HG03025 (cell line): ENCODE data around the gene SPOCK1.
"Not testable (repeated sequence)": the region's sequence is repeated elsewhere in the genome, so short reads cannot be mapped to it uniquely, and the experiment has no call there.

ENCODE experiments used
- ATAC-seq: cut with Tn5 transposase; IDR thresholded peaks from one replicate; pipeline ENCODE4 v1.9.1; 2021; ENCODE audit warnings: mild to moderate bottlenecking, moderate library complexity; ENCODE audit not compliant: unreplicated experiment, low FRiP score

The SPOCK1 gene

DNA sequence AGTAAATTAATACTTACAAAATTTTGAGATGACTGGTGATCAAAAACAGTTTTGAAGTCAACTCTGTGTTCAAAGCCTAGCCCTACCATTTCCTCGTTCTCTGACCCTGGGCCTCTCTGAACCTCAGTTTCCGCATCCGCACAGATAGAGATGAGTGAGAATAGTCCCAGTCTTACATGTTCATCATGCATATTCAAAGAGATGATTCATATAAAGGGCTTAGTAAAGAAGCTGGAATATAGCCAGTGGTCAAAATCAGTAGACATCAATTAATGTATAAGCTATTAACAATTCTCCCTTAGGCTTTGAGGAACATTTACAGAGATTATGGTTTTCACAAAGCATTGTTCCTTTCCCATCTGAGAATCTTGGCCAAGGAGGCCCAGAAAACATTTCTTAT, 250.6 kb downstream of the SPOCK1 start:
- ATAC-seq, result no peak

DNA sequence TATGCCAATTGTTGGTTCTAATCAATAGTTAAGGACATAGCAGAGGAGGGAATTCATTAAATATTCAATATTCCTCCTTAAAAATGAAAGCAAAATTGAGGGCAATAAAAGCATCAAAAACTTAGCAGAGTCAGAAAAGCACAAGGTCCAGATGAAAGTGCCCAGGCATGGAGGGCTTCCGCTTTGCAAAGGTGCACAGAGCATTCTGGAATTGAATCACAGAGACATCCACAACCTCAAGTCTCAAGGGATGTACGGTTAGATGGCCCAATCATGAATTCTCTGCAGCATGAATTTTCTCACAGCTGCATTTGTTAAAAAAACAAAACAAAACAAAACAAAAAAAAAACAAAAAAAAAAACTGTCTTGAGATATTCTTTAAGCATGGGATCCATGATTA, 253.7 kb downstream of the SPOCK1 start:
- ATAC-seq, result no peak

DNA sequence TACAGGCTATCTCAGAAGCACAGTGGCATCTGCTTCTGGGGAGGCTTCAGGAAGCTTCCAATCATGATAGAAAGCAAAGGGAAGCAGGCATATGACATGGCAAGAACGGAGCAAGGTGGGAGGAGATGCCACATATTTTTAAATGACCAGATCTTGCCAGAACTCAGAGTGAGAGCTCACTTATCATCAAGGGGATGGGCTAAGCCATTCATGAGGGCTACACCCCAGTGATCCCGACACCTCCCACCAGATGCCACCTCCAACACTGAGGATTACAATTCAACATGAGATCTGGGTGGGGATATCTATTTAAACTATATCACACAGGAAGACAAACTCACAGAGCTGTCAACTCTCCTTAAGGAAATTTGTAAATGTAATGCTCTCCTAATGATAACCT, 258.8 kb downstream of the SPOCK1 start:
- no peak for ATAC-seq

DNA sequence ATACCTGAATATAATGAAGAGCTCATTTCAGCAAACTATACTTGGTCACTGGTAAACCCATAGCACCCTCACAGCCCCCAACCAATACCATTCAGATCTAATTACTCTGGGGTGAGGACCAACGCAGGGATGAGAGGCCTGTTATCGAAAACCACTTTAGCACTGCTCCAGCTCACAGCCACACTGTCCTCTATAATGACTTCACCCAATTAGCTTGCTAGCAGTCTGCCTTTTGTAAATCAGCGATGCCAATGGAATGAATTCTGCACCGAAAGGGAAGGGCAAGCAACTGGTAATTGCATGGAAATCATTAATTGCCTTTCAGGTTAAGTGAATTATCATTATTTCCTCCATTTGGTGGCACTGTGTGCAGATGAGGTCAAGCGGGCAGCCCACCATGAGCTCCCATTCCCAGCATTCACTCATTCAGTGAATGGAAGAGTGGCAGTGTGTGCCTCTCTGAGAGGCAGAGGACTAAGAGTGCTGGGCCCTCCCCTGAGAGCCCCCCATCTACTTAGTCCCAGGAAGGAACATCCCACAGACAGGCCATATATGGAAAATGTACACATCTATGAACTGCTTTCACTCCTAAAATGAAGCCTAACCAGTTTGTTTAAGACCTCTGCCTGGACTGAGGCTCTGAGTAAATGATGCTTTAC, 262.1 kb downstream of the SPOCK1 start:
- no peak for ATAC-seq

DNA sequence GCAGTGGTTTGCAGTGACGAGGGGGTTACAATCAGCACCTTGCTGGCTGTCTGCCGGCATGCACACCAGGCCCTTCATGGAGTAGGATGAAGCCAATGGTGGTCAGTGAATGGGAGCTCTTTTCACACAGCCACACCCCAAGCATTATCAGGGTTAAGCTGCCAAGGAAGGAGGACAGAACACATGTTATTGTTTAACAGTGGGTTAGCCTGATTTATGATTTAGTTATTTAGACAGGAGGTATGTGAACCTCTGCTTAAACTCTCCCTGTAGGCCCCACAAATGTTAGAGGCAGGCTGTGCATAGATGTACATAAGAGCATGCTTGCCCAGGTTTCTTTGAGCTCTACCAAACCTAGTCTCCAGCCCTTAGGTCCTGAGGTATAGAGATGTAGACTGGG, 262.9 kb downstream of the SPOCK1 start:
- ATAC-seq, result no peak

DNA sequence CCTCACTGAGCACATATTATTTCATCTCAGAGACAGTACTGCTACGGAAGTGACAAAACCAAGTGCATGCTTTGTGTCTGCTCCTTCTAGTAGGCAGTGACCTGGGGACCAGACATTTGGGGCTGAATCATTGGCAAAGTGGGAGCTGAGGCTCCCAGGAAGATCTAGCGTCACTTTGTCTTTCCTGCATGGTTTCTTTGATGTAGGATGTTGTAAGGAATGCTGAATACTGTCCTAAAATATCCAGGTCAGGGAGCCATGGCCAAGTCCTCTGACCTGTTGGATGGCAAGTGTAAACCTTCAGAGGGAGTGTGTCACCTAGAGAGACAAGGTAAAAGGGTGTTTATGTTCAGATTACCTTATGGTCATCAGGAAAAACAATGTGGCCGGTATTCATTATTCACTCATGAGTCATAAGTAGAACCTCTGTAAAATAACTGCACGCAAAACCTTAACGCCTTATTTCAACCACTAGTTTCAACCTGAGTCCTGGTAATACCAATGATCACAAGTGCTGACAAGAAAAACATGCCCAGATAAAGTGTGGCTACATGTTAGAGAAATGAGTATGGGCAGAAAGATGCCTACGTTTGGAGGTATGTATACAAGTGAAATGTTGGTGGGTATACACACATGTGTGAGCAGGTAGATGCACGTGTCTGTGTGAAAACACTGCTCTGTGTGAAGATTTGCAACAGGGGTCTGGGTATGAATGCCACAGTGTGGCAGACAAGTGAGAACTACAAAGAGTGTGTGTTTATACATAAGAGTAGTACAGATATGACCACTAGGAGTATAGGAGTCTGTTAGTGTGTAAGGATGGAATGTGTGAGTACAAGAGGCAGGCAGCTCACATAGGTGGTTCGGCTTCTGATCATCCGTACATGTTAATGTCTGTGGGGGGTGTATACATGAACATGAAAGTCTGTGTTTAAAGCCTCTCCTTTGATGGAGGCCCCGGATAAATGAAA, 263.9 kb downstream of the SPOCK1 start:
- ATAC-seq, result peak; percentile 61

DNA sequence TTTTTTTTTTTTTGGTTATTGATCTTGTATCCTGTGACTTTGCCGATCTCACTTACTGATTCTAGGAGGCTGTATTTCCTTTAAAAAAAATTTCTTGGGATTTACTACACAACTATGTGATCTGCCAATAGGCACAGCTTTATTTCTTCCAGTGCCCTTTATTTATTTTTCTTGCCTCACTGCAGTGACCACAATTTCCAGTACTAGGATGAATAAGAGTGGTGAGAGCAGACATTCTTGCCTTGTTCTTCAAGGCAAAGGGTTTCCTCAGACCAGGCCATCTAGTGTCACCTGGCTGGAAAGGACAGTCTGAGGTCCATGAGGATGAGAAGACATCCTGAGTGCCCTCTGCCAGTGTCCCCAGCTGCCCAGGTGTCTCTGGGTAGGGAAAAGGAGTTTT, 265.4 kb downstream of the SPOCK1 start:
- ATAC-seq, result no peak

DNA sequence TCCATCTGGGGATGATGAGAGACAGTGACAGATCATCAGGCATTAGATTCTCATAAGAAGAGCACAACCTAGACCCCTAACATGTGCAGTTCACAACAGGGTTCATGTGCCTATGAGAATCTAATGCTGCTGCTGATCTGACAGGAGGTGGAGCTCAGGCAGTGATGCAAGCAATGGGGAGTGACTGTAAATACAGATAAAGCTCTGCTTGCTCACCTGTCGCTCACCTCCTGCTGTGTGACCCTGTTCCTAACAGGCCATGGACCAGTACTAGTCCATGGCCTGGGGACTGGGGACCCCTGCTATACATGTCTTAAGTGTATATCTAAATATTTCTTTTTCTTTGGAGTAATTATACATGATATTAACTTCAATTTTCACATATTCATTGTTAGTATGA, 265.8 kb downstream of the SPOCK1 start:
- ATAC-seq, result not testable (repeated sequence)

DNA sequence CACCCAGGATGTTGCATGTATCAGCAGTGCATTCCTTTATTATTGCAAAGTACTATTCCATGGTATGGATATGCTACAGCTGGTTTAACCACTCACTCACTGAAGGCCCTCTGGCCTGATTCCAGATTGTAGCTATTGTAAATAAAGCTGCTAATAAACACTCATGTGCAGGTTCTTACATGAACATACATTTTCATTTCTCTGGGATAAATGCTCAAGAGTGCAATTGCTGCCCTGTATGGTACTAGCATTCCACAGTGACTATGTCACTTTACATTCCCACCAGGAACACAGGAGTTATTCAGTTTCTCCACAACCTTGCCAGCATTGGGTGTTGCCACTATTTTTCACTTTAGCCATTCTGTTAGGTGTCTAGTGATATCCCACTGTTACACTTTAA, 267.6 kb downstream of the SPOCK1 start:
- no peak for ATAC-seq

DNA sequence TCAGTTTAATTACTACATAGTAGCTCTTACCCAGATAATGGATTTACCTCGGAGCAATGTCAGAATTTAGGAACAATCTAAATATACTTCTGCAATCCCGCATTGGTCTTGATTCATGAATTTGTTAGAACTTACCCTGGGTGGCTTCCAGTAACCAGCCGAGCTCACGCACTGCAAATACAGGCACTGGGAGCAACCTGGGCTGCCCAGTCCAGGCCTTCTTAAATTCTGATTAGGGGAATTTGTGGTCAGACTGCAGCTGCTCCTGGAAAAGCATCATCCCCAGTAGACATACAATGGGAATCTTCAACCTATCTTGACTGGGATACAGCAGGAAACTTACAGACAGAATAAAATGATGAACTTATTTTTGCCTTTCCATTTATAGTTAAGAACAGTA, 270.3 kb downstream of the SPOCK1 start:
- no peak for ATAC-seq

DNA sequence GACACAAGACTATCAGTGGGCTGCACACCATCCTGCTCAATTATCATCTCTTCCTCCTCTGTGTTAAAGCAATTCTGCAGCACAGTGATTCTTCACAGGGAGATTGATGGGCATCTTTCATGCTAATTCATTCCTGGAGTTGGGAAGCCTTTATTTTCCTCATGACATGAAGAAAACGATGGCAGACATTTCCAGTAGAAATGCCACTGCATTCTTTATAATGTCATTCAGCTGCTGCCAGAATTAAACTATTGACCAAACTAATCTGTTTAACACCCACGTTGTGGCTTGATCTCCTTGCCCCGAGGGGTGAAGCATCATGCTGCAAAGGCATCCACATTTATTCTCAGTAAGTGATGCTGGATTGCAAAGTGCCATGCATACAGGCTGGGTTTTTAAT, 273.0 kb downstream of the SPOCK1 start:
- ATAC-seq, result no peak

DNA sequence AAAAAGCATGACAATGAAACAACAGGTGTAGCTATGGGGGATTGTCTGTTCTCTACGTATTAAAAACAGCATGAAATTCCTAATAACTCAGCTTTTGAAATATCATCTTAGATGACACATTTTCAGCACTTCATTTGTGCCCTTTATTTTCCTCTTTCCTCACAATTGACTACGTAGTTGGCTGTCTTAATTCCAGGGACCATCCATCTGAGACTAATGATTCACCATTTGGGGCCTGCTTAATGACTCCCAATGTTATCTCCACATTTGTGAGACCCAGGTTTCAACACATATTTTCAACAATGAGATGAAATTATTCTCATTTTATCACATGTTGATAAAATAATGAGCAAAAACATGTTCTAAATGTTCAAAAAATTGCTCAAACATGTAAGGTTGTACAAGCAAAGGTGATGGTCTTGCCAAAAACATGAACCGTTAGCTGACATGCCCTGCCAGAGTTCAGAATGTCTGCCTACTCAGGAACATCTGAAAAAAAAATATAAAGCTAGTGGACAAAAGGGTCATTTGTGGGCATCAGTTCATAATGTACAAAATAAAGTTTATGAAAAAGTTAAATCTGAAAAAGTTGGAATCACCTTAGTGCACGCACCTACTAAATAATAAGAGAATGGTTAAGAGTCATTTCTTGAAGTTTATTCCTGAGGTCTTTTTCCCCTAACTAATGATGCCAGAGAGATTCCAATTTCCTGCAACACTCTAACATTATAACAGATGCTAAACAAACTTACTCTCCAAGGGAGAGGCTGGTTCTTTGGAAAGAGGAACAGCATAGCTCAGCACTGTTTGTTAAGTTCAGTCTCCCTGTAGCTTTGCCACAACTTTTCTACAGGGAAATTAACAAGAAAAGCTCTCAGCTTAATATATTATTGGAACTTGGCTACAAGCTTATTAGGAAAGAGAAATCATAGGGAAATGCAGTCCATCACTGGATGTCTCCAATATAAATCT, 275.5 kb downstream of the SPOCK1 start:
- ATAC-seq, result no peak

DNA sequence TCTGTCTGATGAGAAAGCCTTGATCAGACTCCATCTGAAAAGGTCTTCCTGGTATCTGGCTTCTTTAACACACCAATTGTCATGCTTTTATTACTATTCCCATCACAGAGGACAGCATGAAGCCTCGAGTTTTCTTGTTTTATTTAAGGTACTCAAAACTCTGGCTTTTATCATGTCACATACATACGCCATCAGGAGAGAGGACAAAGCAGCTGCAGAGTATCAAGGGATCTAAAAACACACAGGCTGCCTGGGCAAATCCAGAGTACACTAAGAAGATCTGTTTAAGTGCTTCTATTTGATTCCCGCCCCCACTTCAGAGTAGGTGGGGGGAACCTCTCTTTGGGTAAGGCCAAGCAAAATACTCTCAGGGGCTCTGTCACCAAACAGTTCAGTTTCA, 277.2 kb downstream of the SPOCK1 start:
- ATAC-seq, result no peak

DNA sequence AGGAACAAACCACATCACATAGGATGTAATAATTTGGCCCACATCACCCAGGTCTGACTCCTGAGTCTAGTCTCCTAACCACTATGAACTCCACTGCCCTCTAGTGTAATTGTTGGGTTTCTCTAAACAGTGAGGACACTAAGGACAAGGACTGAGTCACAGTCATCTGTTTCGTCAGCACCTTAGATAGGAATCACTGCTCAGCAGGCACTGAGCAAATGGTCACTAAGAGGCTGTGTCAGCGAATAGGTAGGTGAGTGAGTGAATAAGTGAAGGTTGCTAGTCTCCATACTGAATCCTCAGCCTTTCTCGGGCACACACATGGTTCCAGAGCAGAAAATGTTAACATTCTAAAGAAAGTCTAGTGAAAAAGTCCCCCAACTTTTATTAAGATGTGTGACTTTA, 278.6 kb downstream of the SPOCK1 start:
- ATAC-seq, result peak; percentile 79

DNA sequence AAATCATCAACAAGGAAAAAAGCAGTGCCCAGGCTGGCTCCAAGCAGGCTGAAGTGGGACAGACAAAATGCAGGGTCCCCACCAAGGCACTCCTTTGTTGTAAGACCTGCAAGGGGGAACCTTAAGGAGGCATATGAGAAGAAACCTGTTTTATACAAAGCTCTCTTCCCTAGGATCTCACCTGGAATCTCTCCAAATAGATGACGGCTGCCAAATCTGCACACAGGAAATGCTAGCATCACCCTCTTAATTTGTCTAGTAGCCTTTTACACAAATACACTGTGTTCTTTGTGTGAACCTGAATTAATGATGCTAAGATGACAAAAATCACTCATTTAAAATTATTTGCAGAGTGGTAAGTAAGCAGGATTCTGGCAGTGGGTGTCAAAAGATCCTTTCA, 280.2 kb downstream of the SPOCK1 start:
- ATAC-seq, result no peak

DNA sequence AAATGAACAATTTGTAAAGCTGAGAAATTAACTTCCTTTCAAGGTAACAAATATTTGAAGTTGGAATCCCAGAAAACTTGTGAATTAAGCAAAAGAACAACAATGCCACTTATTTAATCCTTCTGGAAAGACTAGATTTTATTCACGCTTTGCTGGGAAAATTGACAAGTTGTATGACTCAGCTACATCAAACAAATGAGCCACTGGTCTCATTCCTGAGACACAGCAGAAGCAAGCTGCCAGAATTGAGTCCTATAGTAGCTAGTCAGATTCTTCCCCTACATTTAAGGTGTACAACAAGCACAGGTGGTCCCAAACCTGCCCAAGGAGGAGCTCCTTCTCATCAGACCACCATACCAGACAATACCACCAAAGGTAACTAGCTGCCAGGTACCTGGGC, 280.7 kb downstream of the SPOCK1 start:
- no peak for ATAC-seq

DNA sequence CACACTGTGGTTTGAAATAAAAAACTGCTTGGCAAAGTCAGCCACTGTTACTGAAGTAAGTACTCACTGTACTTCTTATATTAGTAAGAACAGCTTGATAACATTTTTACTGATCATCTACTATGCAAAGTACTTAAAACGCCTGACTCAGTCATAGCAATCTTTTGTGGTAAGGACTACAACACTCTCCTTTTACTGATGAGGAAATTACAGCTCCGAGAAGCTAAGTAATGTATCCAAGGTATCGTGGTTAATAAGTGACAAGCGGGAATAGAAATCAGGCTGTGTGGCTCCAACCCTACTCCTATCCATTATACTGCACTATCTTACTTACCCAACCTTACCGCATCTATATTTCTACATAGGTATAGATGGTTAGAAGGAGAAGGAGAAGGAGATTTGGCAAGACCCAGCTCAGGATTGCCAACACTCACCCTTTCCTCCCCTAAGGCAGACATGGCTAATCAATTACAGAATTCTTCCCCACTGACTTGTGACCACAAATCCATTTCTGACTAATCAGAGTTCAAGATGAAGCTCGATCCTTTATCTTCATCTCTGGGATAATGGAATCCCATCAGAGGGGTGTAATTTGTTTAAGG, 281.4 kb downstream of the SPOCK1 start:
- ATAC-seq, result no peak

DNA sequence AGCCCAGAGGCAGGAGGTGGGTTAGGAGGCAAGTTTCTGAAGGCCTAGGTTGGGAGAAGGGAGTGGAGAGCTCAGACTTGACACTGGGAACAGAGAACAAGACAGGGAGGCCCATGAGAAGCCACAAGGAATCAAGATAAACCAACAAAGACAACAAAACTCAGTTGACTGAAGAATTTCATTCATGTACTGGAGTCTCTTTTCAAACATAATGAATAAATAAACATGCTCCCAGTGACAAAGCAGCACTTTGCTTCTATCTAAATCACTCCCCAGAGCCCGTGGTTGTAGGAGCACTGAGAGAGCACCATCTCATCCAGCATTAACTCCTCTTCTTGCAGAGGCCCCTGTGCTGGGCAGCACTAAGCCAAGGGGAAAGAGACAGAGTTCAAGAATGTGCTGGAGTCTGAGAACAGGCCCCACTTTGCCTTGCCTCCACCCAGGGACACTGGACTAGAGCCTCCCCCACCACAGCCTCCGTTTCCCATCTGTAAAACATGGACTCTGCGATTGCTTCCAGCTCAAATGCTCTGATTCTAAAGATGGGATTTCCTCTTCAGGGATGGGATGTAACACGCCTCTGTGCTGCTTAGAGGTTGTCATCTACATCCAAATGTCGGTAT, 282.0 kb downstream of the SPOCK1 start:
- no peak for ATAC-seq

DNA sequence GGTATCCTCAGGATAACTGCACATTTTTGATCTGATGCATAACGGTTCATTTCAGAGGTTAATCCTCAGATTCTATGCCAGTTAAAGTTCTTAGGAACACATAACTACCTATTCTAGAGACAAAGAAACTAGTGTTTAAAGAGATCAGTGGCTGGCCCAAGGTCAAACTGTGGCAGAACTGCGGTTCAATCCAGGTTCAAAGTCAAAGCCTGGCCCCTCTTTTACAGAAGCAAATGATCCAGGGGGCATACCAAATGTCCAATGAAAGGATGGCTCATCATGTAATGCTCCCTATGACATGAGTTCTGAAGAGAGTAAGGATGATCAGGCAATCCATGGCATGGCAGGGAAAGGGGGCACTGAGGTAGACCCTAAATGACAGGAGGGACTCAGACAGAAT, 283.3 kb downstream of the SPOCK1 start:
- no peak for ATAC-seq

DNA sequence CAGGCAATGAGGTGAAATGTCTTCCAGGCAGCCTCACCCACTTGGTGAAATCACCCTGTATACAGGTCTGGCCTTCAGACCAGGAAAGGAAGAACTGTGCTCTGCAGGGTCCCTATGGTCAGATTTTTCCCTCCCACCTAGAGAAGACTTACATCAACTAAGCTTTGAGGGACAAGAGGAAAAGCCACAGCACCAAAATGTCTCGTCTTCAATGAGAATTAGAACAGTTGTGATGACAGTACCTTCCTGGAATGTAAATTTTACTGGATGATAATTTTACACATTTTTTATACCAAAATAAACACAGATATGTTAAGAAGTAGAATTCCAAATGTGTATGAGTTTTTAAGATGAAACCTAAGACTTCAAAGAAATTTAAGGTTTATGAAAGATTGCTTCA, 283.9 kb downstream of the SPOCK1 start:
- ATAC-seq, result no peak
